Stomach (tissue), 9 donors: Measurements from ENCODE around the gene RNF13. TPM values are rescaled to one million over a fixed set of nuclear protein-coding genes. Genes with fewer than 3 reads are reported as not detected.
"Not testable (repeated sequence)": the region's sequence is repeated elsewhere in the genome, so short reads cannot be mapped to it uniquely, and the experiment has no call there.

ENCODE experiments used
- DNase-seq, 2 donors: peaks; one replicate each; pipeline versions ENCODE4 v3.0.0 to v3.0.0-alpha.2; 2013 to 2019
- H3K27ac ChIP-seq, 5 donors: fragments of 200-600 bp in 4 of 5; sonication (generic) in 4 of 5; one replicate each; pipeline ENCODE4 v1.5.1; 2013 to 2019; ENCODE audit warnings: mild to moderate bottlenecking in 1 of 5, moderate library complexity in 1 of 5
- H3K27me3 ChIP-seq, 3 donors: fragments of 200-600 bp; sonication (generic); one replicate each; pipeline ENCODE4 v1.5.1; 2017 to 2019; ENCODE audit warnings: mixed run types in 1 of 3
- H3K36me3 ChIP-seq, 4 donors: fragments of 200-600 bp; sonication (generic); 1 replicate in 3 of 4; 2 replicates in 1 of 4; pipeline ENCODE4 v1.5.1; 2016 to 2019
- H3K4me1 ChIP-seq, 4 donors: fragments of 200-600 bp; sonication (generic); one replicate each; pipeline ENCODE4 v1.5.1; 2016 to 2019
- H3K4me3 ChIP-seq, 4 donors: fragments of 200-600 bp; sonication (generic) in 3 of 4; one replicate each; pipeline ENCODE4 v1.5.1; 2016 to 2019; ENCODE audit warnings: mild to moderate bottlenecking in 1 of 4
- H3K9me3 ChIP-seq, 4 donors: fragments of 200-600 bp; sonication (generic); one replicate each; pipeline ENCODE4 v1.5.1; 2016 to 2019
- EP300 ChIP-seq: sonication (generic); formaldehyde crosslinking; IDR thresholded peaks from one replicate; pipeline ENCODE4 v1.6.1; 2017; ENCODE audit warnings: antibody characterized with exemption
- POLR2A ChIP-seq, 4 donors: fragments of 450-650 bp; IDR thresholded peaks; one replicate each; pipeline ENCODE4 v1.6.1; 2016; ENCODE audit warnings: antibody characterized with exemption in 4 of 4, control low read depth in 2 of 4, mild to moderate bottlenecking in 1 of 4, moderate library complexity in 1 of 4
- POLR2AphosphoS5 ChIP-seq, 3 donors: sonication (generic); formaldehyde crosslinking; IDR thresholded peaks; one replicate each; pipeline ENCODE4 v1.6.1; 2016; ENCODE audit warnings: antibody characterized with exemption in 3 of 3
- WGBS, 5 donors: extraction: QIAGEN DNeasy Blood & Tissue Kit in 3 of 5; methylation state at CpG; one replicate each; pipeline versions ENCODE4 v1.1.5 to v1.1.7; 2013 to 2018; 5-methylcytosine and 5-hydroxymethylcytosine counted together
- intact Hi-C: fragments of 100-400 bp; cut with DNase I; formaldehyde crosslinking; loops from one replicate; pipeline ENCODE4 v1.15.1; 2023; ENCODE audit warnings: low total_unique reads
- polyA plus RNA-seq, 3 donors: library from polyadenylated mRNA; stranded (reverse); fragments of 200-250 nt; gene quantifications; one replicate each; pipeline ENCODE4 v1.2.3, GENCODE V29; 2013
- total RNA-seq, 5 donors: library from RNA; depleted of rRNA; stranded (reverse); fragments of >200 nt; gene quantifications; one replicate each; pipeline versions ENCODE4 v1.1.0 to v1.2.3, GENCODE V29; 2014 to 2016
- TF ChIP-seq, protein P1 (sequence below), 7 experiments: fragments of 450-650 bp in 4 of 7; fragments of 200-600 bp in 3 of 7; sonication (generic) in 3 of 7; IDR thresholded peaks; one replicate each; pipeline ENCODE4 v1.5.1; 2016 to 2019; ENCODE audit warnings: antibody characterized with exemption in 7 of 7, control low read depth in 2 of 7, mild to moderate bottlenecking in 1 of 7
- donor health status: healthy with polysubstance abuse.
- donor health status: Bipolar disorder and iron deficiency.
- donor health status: healthy.

RNF13 gene
- total and polyA plus RNA-seq, 8 donors, result 6.7 to 130 (median 31.3) TPM

GRCh38 chr3:149831321-149831720 is 18.3 kb downstream of the RNF13 start:
- H3K4me1 ChIP-seq, result peaks cover 0 to 9% (median 2%) of the 10 kb centered on the region in 4 donors
- intact Hi-C loops, result no loop called here
- TF ChIP-seq, protein P1, sequence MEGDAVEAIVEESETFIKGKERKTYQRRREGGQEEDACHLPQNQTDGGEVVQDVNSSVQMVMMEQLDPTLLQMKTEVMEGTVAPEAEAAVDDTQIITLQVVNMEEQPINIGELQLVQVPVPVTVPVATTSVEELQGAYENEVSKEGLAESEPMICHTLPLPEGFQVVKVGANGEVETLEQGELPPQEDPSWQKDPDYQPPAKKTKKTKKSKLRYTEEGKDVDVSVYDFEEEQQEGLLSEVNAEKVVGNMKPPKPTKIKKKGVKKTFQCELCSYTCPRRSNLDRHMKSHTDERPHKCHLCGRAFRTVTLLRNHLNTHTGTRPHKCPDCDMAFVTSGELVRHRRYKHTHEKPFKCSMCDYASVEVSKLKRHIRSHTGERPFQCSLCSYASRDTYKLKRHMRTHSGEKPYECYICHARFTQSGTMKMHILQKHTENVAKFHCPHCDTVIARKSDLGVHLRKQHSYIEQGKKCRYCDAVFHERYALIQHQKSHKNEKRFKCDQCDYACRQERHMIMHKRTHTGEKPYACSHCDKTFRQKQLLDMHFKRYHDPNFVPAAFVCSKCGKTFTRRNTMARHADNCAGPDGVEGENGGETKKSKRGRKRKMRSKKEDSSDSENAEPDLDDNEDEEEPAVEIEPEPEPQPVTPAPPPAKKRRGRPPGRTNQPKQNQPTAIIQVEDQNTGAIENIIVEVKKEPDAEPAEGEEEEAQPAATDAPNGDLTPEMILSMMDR (IDR thresholded peaks at IDR 0.05), result no peak
- TF ChIP-seq POLR2A (IDR thresholded peaks at IDR 0.05), result no peak
- H3K27me3 ChIP-seq, result no peaks in the 10 kb centered on the region
- WGBS, 5 donors, result 96 to 98% (median 96%) methylated on average over 4 of the region's 4 CpGs
- H3K9me3 ChIP-seq, result peaks cover 0 to 44% (median 29%) of the 10 kb centered on the region in 4 donors
- H3K27ac ChIP-seq, result no peak overlapping the region
- H3K36me3 ChIP-seq, result peaks cover 0 to 7% (median 0%) of the 10 kb centered on the region in 4 donors
- H3K4me3 ChIP-seq, result no peak overlapping the region
- no peak for DNase-seq

DNA sequence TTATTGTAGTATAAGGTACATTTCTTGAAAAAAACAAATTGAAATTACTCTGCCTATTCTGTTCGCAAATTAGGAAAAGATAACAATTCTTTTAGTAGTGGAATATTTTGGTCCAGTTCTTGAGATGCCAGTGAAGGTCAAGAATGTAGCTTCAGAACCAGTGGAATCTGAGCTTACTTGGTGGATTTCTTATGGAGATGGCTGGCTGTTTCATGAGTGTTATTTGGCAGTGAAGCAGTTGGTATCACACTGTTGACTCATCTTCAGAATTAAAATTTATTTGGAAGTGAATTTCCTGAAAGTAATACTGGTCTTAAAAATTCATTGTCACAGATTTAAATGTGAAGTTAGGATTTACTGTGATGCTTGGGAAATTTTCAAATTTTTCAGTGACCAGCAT is 19.1 kb downstream of the RNF13 start:
- intact Hi-C loops, result no loop called here
- Histone ChIP-seq H3K27me3 (no peaks in the 10 kb centered on the region), H3K4me3 (no peak overlapping the region), H3K36me3 (peaks cover 0 to 7% (median 0%) of the 10 kb centered on the region in 4 donors), H3K9me3 (peaks cover 0 to 47% (median 29%) of the 10 kb centered on the region in 4 donors), H3K27ac (no peak overlapping the region), H3K4me1 (peaks cover 0 to 5% (median 0%) of the 10 kb centered on the region in 4 donors)
- DNase-seq, result no peak
- WGBS, 5 donors, result 94 to 100% (median 97%) methylated on average over 1 of the region's 1 CpG
- TF ChIP-seq EP300 (no peak), POLR2A (IDR thresholded peaks at IDR 0.05) (no peak), POLR2AphosphoS5 (IDR thresholded peaks at IDR 0.05) (no peak)
- TF ChIP-seq, protein P1 (IDR thresholded peaks at IDR 0.05), result no peak

GRCh38 chr3:149833241-149833640 is 20.2 kb downstream of the RNF13 start:
- TF ChIP-seq EP300 (no peak), POLR2AphosphoS5 (IDR thresholded peaks at IDR 0.05) (no peak), POLR2A (IDR thresholded peaks at IDR 0.05) (no peak)
- TF ChIP-seq, protein P1 (IDR thresholded peaks at IDR 0.05), result no peak
- Histone ChIP-seq H3K4me3 (no peak overlapping the region), H3K27me3 (no peaks in the 10 kb centered on the region), H3K36me3 (peaks cover 0 to 18% (median 4%) of the 10 kb centered on the region in 4 donors), H3K4me1 (peaks cover 0 to 5% (median 0%) of the 10 kb centered on the region in 4 donors), H3K9me3 (peaks cover 0 to 58% (median 35%) of the 10 kb centered on the region in 4 donors), H3K27ac (no peak overlapping the region)
- 95 to 100% (median 99%) methylated on average over 2 of the region's 2 CpGs for WGBS, 5 donors
- intact Hi-C loops, result no loop called here
- DNase-seq, result no peak

- peaks cover 0 to 20% (median 6%) of the 10 kb centered on the region in 4 donors for H3K4me1 ChIP-seq
- H3K27me3 ChIP-seq, intact Hi-C loops, DNase-seq, H3K27ac ChIP-seq, H3K4me3 ChIP-seq: not testable (repeated sequence)
- H3K36me3 ChIP-seq, result peaks cover 0 to 14% (median 7%) of the 10 kb centered on the region in 4 donors
- WGBS, 5 donors, result 88 to 92% (median 90%) methylated on average over 2 to 3 of the region's 3 CpGs
- H3K9me3 ChIP-seq, result peaks cover 3 to 32% (median 16%) of the 10 kb centered on the region in 4 donors
Observed at GRCh38 chr3:149838491-149838890, 25.5 kb downstream of the RNF13 start.

GRCh38 chr3:149839469-149839868 is 26.5 kb downstream of the RNF13 start:
- WGBS, 5 donors, result 93 to 98% (median 96%) methylated on average over 3 of the region's 3 CpGs
- H3K27ac ChIP-seq, H3K4me3 ChIP-seq, DNase-seq, intact Hi-C loops, H3K27me3 ChIP-seq: not testable (repeated sequence)
- Histone ChIP-seq H3K9me3 (peaks cover 3 to 25% (median 12%) of the 10 kb centered on the region in 4 donors), H3K36me3 (peaks cover 0 to 14% (median 7%) of the 10 kb centered on the region in 4 donors), H3K4me1 (peaks cover 0 to 30% (median 11%) of the 10 kb centered on the region in 4 donors)
